Smooth muscle cell of the coronary artery (primary cell): ENCODE measurements around the gene DCAF12L1. TPM values are rescaled to one million over a fixed set of nuclear protein-coding genes. Genes with fewer than 3 reads are reported as not detected.

ENCODE experiments used
- total RNA-seq: library from RNA; depleted of rRNA; stranded (reverse); fragments of >200 nt; gene quantifications from 2 replicates; pipeline ENCODE4 v1.2.3, GENCODE V29; 2014; ENCODE audit warnings: low replicate concordance

The DCAF12L1 gene
- not detected in 2 replicates for total RNA-seq

GRCh38 chrX:126552313-126553022, at the start of gene DCAF12L1:
DCAF12L1 (minus strand) TSS chrX:126552814; CDS start chrX:126552608, 206 bp downstream.

